ENCODE data around the gene VPS9D1.

DNA sequence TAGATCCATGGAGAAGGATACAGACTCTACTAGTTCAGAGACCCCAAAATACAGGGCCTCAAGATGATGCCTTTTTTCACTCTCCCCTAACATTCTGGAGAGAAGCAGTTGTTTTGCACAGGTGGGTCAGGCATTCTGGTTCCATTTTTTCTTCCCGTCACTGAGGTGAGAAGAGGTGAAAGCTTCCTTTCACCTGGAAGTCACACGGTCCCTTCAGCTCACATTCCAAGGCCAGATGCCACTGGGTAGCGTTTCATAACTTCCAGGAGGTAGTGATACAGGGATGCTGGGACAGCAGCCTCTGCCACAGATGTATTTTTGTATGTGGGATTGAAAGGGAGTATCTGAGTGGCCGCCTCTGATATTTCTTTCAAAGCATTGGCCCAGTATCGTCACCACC is 32.3 kb downstream of the VPS9D1 start:
- TF ChIP-seq SUZ12 (IDR thresholded peaks at IDR 0.05; ENCODE audit: extremely low read depth, insufficient read depth, insufficient read length) (no peak), ZNF274 (IDR thresholded peaks at IDR 0.05; ENCODE audit: low read depth, low read length) (no peak)

All from NT2/D1 (cell line).